PC-9 (cell line): ENCODE data around the gene C1orf21.

Experiments
- EZH2 ChIP-seq: fragments of 200-600 bp; sonication (generic); IDR thresholded peaks from 2 replicates; pipeline ENCODE4 v1.8.0; 2017; ENCODE audit warnings: antibody characterized with exemption, low read depth
- TF ChIP-seq, protein P1 (sequence below): fragments of 200-600 bp; sonication (generic); conservative IDR thresholded peaks from 2 replicates; pipeline ENCODE4 v1.6.1; 2017; ENCODE audit warnings: mixed run types, antibody characterized with exemption, mild to moderate bottlenecking, moderate library complexity

DNA sequence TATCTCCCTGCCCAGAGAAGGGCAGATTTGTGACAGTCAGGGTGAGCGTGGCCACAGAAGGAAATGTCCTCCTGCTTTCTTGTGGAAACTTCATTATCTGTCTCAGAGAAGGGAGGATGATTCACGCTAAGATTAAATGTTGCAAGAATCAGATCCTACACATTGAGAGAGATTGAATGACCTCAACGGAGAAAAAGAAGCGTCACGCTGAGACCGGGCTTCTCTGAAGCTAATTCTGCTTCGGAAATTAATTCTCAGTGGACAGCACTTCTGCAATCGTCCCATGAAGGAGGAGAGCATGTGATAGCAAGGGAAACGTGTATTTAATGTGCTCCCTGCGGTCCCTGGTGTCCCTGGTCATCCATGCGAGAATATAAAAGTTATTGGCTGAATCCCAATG, 19.8 kb upstream of the C1orf21 start:
- no peak for TF ChIP-seq EZH2
- TF ChIP-seq, protein P1, sequence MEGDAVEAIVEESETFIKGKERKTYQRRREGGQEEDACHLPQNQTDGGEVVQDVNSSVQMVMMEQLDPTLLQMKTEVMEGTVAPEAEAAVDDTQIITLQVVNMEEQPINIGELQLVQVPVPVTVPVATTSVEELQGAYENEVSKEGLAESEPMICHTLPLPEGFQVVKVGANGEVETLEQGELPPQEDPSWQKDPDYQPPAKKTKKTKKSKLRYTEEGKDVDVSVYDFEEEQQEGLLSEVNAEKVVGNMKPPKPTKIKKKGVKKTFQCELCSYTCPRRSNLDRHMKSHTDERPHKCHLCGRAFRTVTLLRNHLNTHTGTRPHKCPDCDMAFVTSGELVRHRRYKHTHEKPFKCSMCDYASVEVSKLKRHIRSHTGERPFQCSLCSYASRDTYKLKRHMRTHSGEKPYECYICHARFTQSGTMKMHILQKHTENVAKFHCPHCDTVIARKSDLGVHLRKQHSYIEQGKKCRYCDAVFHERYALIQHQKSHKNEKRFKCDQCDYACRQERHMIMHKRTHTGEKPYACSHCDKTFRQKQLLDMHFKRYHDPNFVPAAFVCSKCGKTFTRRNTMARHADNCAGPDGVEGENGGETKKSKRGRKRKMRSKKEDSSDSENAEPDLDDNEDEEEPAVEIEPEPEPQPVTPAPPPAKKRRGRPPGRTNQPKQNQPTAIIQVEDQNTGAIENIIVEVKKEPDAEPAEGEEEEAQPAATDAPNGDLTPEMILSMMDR: no peak
